ENCODE data around the gene ELL3.

DNA sequence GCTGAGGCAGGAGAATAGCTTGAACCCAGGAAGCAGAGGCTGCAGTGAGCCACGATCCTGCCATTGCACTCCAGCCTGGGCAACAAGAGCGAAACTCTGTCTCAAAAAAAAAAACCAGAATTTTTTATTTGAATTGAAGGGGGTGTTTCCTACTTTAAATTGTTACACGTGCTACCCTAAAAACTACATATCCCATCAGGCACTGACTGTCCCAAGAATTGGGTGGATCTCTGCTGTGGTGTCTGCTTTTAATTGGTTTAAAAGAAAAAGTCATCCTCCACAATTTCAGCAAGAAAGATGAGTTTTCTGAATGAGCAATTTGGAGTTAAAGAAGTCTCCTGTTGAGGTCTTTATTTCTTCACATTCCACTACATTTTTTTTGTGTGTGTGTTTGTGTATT is 28.4 kb downstream of the ELL3 start:
- TF ChIP-seq MAX (IDR thresholded peaks at IDR 0.05) (no peak), TAF1 (IDR thresholded peaks at IDR 0.05; ENCODE audit: low read depth) (no peak), EP300 (IDR thresholded peaks at IDR 0.05; ENCODE audit: borderline replicate concordance) (no peak), CEBPB (IDR thresholded peaks at IDR 0.05) (no peak), YY1 (IDR thresholded peaks at IDR 0.05; ENCODE audit: low read depth) (no peak), TEAD4 (IDR thresholded peaks at IDR 0.05) (no peak)
- TF ChIP-seq, protein P1, sequence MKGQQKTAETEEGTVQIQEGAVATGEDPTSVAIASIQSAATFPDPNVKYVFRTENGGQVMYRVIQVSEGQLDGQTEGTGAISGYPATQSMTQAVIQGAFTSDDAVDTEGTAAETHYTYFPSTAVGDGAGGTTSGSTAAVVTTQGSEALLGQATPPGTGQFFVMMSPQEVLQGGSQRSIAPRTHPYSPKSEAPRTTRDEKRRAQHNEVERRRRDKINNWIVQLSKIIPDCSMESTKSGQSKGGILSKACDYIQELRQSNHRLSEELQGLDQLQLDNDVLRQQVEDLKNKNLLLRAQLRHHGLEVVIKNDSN (IDR thresholded peaks at IDR 0.05) = no peak
